NCI-H82 (cell line): ENCODE measurements around the gene RAB11A.

Experiments
- DNase-seq: peaks from one replicate; lab custom pipeline; 2025; lab: John Stamatoyannopoulos, UW

RAB11A gene

DNA sequence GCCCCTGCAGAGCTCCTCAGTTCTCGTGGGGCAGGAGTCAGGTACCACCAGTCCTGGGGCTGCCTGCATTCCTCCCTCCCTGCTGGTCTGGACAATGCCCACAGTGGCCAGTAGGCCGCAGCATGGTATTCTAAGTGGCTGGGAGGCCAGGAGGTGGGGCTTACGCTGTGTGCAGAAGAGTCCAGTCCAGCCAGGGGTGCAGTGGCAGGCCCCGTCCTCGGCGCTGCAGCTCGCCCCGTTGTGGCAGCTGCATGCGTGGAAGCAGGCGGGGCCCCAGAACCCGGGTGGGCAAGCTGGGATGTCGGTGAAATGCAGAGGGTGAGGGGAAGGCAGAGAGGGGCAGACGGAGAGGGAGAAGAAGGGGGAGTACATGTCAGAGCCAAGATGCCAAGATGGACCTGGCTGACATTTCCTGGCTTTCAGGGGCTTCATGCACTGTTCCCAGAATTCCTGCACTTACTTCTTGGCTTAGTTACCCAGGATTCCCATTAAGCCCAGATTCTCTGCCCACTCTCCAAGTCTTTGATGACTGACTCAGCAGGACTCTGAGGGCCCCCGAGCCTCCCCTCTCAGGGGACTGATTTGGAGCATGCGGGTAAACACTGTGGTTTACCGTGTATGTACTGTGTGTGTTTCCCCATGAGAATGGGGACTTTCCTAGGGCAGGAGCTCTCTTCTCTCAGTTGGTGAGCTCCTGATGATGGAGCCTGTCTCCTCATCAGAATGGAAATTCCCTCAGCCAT is 47.5 kb downstream of the RAB11A start:
- DNase-seq = peak; percentile 85

DNA sequence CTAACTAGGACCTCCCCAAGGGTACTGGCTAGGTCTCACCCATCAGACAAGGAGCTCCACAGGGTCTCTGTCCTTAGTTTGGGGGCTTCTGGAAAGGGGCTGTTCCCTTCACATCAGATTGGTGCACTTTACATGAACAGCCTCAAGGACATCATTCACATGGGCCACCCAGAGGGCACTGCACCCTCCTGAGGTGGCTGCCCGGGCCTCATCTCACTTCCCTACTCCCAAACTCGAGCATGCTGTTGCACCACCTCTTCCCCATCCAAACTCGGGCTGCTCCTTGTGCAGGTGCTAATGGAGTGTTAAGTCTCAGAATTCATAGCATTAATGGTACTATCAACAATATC is 48.1 kb downstream of the RAB11A start:
- DNase-seq = no peak

DNA sequence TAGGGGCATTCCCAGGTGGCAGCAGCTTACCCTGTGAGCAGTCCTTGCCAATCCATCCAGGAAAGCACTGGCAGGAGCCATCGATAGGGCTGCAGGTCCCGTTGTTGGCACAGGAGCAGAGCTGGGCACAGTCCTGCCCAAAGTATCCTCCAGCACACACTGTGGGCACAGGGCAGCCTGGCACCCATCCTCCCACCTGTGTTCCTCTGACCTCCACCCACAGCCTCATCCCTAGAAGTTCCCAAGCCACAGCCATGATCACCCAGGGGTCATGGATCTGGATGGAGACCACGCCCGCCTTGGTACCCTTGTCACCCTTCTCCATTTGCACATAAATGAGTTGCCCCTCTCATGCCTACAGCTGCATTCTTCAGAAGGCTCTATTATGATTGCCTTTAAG is 48.6 kb downstream of the RAB11A start:
- no peak for DNase-seq

DNA sequence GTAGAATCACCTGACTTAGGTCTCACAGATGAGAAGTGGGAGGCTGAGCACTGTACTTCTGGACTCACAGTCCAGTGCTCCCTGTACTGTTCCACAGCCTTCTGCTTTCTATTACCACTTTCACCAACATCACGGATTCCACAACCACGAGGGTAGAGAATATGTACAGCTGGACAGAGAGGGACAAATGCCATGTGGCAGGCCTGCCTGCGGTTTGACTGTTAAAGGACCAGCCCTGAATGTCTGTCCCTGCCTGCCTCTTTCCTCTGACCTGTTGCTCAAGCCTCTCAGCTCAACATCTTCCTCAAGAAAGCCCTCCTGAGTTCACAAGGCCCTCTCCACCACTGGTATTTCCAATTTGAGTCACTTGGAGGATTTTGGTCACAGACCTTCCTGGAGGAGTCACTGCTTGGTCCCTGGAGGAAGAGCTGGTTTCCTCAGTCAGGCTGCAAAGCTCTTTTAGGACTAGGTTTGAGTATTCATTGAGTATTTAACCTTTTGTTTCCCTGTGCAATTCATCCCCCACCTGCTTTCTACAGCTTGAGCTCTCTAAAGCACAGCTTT is 49.1 kb downstream of the RAB11A start:
- DNase-seq = no peak

DNA sequence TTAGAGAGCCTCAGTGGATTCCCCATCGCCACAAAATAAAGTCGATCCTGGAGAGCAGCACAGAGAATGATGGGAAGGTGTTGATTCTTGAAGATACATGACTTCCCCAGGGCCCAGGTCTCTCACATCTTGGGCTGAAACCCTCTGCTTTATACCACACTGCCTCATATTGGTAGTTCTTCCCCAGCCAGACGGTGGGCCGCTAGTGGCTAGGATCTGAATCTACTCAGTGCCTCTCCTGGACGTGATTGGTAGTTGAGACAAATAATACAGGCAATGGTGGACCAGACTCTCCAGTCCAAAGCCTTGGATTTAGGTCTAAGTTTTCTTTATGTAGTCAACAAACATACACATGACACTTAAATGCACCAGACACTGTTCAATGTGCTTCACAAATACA is 49.7 kb downstream of the RAB11A start:
- DNase-seq = no peak

DNA sequence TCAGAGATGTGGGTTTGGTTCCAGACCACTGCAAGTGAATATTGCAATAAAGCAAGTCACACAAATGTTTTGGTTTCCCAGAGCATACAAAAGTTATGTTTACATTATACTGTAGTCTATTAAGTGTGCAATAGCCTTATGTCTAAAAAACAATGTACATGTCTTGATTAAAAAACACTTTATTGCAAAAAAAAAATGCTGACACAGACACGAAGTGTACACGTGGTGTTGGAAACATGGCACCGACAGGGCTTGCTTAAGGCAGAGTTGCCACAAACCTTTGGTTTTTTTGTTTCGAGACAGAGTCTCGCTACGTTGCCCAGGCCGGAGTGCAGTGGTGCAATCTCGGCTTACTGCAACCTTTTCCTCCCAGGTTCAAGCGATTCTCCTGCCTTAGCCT is 50.1 kb downstream of the RAB11A start:
- no peak for DNase-seq

DNA sequence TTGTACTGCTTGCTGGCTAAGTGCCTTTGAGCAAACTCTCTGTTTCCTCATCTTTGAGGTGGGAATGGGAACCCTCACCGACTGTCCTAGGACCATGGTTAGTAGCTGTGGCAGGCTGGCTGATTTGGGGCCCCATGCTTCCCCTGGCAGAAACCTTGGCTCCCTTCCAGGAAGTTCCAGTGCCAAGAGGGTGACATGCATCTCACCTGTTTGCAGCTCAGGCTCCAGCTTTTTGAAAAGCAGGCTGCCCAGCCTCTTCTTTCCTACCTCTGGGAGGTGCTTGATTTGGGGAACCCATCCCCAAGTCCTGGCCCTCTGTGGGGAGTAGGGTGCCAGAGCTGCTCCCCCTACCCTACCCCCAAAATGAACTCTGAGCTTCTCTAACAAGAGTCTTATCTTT is 50.8 kb downstream of the RAB11A start:
- DNase-seq = peak; percentile 38

DNA sequence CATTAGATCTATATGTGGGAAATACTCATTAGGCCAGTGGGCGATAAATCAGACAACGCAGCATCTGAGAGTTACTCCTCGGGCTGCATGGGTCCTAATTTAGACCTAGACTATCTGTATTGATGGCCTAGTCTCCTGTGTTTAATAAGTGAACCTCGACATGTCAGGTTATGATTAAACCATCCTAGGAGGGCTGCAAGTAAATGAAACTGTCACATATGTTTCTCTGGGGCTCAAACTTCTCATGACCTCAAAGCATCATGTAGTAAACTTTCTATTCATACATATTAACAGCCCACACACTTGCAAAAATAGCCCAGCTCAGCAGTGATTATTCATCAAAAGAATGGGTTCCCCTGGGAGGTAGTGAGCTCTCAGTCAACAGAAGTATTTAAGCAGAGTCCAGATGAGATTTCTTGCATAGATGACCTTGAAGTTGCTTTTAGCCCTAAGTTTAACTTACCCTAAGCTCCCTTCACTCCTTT is 51.6 kb downstream of the RAB11A start:
- DNase-seq = no peak

DNA sequence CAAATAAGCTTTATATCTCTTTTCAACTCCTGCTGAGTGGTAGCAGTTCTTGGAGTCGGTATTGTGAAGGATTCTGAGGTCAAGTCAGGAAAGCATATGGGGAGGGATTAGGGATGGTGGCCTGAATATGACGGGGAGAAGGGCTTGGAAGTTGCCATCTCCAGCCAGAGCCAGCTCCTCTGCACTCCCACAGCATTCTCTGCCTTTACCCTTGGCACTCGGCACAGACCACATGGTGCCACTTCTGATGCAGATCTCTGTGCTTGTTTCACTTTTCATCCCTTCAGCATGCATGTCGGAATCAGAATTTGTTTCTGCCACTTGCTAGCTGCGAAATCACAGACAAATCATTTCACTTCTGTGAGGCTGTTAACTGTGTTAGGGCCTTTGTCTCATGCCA is 52.5 kb downstream of the RAB11A start:
- DNase-seq = peak; percentile 84

DNA sequence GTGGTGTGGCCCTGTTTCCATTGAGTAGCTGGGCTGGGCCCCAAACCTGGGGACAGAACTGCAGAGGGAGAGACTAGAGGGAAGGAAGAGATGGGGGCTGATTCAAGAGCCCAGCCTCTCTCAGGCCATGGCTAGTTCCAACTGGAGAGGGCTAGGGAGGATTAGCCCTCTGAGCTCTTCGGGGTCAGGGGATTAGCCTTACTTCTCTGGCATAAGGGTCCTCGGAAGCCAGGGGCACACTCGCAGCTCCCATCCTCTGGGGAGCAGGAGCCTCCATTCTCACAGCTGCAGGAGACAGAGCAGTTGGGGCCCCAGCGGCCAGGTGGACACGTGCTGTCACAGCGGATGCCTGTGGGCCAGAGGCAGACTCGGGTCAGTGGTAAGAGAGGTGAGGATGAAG is 53.3 kb downstream of the RAB11A start:
- DNase-seq = peak; percentile 84

DNA sequence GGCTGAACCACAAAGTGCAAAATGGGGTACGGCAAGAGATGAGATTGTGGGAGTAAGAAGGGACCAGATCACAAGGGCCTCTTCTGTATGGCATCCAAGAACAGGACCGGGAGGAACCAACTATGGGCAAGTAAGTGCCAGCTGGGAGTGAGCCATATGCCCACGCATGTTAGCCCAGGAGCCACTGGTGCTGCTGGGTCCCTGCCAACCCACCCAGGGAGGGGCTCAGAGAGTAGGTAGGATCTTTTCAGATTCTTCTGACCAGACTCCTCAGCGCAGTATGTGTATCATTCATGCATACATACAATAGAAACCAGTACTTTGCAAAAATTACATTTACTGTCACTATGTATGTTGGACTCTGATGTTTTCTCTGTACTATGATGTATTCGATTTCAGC is 54.0 kb downstream of the RAB11A start:
- DNase-seq = no peak

DNA sequence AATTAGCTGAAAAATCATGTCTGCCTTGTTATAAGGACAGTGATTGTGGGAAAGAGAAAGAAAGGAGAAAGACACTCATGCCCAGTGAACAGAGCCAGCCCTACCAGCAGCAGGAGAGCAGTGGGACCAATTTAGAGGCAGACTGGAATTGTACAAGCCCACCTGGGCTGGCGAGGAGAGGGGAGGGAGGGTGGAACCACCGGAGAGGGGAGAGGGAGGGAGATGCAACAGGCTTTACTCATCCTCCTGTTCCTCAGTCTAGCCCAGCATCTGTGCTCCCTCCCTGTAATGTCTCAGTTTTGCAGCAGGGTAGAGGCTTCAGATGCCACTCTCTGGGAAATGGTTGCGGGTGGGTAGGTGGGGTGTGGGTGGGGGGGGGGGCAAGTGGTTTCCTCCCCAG is 54.7 kb downstream of the RAB11A start:
- peak; percentile 27 for DNase-seq

DNA sequence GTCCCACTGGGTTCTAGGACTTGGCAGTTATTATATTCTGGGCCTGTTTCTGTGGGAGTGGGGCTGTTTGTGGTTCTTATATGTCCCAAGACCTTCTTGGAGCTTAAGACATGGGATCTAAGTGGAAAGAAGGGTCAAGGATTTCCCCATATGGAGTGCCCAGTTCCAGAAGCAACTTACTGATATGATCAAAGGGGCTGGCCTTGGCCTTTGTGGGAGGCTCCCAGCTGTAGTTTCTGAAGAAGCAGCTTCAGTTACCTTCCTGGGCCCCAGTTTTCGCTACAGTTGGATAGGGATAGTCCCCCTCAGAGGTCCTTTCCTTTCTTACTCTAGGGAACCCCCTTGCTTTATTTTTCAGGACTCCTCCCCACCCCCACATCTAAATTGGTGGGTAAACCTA is 56.0 kb downstream of the RAB11A start:
- DNase-seq = no peak

DNA sequence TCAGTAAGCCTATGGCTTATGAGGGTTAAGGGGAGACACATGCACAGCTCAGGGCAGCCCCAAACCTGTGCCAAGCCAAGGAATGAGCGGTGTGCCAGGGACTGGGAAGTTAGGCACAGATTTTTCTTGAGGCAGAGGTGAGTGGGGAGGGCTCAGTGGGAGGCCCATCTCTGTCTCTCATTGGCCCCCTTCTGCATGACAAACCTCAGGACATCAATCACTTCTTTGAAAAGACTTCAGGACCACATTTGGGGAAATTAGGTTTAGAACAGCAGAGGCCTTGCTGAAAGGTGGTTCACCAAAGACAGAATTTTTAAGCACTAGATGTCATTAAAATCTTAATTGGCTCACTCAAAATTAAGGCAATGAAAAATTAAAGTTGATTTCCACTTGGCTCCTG is 57.2 kb downstream of the RAB11A start:
- DNase-seq = no peak

DNA sequence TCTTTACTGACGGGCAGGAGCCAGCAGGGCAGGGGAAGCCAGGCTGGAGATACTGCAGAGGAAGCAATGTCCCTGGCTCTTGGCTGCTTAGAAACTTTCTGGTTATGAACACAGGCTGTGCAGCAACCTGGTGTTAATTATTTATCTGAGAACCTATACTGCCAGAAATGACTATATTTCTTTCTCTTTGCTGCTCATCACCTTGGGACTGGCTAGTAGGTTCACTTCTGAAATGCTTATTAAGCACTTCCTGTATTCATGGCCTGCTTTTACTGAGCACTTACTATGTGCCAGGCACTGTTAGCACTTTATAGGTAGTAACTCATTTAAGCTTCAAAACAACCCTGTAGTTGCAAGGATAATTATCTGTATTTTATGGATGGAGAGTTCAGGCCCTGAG is 57.6 kb downstream of the RAB11A start:
- no peak for DNase-seq

DNA sequence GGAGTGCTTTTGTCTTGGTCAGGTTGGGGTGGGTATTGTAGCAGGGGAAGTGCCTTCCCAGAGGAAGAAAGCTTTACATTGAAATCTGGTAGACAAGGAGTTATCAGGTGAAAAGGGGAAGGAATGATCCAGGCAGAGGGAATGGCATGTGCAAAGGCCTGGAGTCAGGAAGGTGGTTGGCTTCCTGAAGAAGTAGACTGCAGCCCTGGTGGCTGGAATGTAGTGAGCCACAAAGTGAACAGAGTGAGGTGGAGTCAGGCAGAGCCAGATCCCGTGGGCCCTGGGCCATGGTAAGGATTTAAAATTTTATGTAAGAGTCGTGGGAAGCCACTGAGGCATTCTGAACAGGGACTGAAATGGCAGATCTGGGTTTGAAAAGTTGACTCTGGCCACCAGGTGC is 58.3 kb downstream of the RAB11A start:
- no peak for DNase-seq

DNA sequence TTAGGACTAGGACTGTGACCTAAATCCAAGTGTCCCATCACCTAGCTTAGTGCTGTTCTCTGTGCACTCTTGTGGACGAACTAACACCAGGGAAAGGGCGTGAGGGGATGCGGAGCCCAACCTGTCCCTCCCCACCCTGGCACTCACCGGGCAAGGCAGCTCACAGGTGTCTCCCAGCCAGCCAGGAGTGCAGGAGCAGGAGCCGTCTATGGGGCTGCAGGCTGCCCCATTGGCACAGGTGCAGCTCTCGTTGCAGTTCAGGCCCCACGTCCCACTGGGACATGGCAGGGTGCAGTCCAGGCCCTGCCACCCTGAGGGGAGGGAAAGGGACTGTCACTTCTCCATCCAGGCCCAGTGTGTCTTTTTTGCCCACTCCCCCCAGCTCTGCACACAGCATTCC is 60.3 kb downstream of the RAB11A start:
- DNase-seq = no peak

DNA sequence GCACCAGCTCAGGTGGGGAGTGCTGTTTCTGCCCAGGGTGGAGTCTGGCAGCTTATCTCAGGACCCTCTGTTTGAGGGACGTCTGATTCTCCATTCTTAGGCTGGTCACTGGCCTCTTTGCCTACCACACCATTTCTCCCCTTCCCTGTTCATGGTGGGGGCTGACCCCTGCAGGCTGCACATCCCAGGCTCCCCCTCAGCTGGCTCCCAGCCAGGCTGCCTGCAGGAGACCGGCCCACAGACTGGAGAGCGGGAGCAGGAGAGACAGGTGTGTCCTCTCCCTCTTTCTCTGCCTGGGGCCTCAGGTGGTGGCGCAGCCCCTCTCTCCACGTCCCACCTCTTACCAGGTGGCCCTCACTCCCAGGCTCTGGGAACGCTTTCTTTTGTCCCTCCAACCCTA is 60.8 kb downstream of the RAB11A start:
- no peak for DNase-seq

DNA sequence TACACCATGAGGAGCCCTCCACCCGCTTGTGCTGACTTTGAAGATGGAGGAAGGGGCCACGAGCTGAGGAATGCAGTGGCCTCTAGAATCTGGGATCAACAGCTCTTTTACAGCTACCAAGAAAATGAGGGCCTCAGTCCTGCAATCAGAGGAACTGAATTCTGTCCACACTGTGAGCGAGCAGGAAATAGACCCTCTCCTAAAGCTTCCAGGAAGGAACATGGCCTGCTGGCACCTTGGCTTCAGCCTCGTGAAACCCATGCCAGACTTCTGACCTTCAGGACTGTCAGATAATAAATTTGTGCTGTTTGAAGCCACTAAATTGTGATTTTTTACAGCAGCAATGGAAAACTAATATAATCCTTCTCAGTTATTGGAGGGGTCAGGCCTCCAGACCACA is 61.9 kb downstream of the RAB11A start:
- no peak for DNase-seq

DNA sequence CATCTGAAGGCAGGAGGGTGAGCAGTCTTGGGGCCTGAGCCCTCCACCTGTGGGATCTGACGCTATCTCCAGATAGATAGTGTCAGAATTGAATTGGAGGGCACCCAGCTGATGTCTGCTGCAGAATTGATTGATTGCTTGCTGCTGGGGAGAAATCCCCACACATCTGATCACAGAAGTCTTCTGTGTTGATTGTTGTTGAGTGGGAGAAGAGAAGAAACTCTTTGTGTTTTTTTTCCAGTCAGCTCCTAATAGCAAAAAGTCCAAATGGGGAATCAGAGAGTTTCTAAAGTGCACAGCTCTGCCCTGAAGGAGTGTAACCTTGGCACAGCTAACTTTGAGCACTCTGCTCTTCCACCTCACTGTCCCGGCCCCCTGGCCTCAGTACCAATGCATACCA is 66.1 kb downstream of the RAB11A start:
- no peak for DNase-seq

DNA sequence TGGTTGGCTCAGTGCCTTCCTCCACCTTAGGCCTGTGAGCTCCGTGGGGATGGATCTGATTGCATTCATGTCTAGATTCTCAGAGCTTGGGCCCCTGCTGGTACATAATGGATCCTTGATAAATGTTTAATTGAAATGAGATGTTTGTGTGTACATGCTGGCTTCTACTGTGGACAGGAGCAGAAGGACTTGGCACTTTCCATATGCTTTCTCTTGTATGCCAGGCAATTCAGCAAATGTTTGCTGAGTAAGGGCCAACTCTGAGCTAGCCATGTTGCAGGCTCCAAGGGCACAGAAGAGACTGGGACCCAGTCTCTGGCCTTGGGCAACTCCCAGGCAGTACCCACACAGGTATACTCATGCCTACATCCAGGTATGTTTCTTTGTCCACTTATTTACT is 67.0 kb downstream of the RAB11A start:
- no peak for DNase-seq

DNA sequence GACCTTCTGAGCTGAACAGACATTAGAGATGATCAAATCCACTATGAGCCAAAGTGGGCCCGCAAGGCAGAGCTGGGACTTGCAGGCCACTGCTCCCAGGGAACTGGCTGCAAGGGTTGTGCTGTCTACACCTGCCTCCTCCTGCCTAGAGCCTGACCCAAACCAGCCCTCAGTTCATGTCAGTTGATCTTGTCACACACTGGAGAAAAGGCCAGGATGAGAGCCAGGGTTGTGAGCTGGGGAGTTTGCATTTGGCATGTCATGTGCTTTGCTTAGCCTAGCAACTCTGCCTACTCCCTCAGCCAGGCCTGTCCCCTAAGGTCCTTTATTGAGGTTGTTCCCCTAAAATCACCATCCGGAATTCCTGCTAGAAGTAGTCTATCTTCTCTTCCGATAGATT is 67.8 kb downstream of the RAB11A start:
- DNase-seq = no peak

DNA sequence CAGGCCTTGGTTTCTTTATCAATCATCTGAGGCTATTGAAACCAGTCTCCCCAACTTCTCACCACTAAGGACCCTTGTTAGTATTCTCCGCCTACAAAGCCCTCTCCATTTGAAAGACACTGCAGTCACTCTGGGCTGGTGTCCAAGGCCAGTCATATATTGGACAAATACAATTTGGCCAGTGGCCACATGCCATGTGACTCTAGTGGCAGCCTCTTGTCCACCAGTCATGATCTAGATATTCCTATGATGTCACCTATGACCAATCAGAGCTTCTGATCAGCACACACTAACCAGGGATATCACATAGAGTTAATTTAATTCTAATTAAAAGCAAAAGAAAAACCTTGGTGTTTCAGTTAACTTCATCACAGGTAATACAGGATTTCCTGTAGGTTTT is 68.2 kb downstream of the RAB11A start:
- DNase-seq = no peak

DNA sequence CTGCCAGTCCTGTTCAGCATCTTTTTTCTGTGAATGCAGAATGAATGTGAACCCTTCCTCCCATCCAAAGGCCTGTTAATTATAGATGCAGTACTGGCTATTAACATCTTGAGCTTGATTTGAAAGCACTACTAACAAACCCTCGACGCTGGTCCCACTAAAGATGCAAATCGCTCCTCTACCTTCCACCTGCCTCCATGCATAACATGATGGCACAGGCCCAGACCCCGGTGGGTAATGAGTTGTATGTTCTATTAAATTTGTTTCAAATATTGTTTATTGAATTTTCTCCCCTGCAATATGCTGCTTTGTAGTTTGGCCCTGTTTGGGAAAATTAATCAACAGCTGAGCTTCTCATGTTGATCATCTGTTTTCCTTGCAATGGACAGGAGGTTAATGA is 69.3 kb downstream of the RAB11A start:
- DNase-seq = no peak
